ENCODE results near the gene FLT1.

FLT1 gene

DNA sequence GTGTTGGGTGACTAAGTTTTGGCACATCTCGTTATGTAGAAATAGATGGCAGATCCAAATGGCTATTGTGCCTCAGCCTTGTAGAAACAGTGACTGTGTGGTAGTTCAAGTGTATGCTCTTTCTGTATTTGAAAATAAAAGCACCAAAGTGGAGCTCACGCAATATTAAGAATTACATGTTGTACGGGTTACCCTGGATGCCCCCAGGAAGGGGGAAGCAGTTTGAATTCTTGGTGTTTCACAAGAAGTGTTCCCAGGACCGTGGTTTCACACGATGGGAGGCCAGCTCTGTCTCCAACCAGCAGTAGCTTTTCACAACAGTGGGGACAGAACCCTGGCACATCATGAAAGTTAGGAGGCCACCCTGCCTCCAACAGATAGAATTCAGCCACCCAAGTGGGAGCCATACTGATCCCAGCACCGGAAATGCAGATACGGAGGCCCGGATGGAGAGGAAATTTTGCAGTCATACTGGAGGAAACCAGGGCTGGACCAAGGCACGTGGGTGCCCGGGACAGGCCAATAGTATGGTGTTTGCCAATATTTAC, 8.9 kb downstream of the FLT1 start:
- DNase-seq, result no peak

DNA sequence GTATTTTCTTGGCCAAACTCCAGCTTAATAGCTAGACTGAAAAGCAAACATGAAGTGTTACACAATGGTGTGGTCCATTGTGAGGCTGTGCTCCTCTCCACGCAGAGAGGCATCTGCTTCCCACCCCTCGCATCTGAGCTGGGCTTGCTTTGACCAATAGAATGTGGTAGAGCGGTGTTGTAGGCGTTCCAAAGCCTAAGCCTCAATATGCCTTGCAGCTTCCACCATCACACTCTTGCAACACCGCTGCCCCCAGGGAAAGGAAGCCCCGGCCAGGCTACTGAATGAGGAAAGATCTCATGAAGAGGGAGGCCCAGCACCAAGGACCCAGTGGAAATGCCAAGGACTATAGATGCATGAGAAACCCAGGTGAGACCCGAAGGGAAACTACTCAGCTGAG, 9.4 kb downstream of the FLT1 start:
- no peak for DNase-seq

DNA sequence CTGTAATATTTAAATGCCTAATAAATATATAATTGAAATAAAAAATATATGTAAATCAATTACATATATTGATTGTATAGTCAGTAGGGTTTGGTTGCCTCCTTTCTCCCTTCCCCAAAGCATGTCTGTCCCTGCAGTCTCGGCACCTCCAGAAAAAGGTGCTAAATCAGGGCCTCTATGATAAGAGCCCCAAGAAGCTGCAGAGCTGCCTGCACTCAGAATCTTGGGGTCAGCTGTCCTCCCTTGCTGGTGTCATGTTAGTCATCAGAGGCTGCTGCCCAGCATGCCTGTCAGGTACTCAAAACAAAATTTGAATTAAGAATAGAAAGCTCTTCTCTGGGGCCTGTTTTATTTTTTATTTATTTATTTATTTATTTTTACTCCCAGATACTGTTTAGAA, 9.8 kb downstream of the FLT1 start:
- no peak for DNase-seq

DNA sequence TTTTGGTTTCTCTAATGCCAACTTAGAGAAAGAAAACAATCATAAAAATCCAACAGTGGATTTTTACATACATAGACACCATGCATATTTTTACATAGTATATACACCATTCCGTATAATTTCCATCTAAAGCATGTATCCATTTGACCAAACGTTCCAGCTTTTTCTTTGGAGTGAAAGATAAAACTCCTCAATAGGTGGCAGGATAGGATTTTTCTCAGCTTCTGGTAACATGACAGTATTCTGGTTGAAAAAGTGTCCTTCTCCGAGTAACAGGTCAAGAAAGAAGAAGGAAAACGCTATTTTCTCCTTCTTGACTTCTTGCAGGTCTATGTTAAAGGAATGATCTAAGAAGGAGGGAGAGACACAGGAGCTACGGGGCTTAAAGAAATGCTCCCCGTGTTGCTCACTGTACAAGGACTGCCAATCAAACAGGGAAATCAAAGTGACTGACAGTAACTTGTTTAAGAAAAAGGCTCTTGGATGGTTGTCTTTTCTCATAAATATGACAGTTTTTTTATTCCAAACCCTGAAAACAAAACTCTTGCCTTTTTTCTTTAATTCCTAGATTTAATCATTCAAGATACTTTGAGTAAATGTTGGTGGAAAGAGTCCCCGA, 11.5 kb downstream of the FLT1 start:
- DNase-seq, result no peak

DNA sequence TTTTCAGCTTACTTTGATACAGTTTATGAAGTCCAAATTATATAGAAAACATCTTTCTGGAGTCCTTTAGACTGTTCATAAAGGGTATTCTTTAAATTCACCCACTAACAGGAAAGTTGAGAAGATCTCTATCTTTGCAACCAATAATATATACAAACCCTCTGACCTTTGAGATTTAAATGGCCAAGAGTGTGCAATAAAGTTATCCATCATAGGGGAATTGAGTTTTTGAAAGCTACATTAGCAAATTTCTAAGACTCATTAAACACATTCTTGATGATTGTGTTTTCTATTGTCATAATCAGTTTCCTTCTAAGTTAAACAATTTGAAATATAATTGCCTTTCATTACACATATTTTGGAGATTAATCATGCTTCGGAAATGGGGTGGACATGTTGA, 15.9 kb downstream of the FLT1 start:
- no peak for DNase-seq

DNA sequence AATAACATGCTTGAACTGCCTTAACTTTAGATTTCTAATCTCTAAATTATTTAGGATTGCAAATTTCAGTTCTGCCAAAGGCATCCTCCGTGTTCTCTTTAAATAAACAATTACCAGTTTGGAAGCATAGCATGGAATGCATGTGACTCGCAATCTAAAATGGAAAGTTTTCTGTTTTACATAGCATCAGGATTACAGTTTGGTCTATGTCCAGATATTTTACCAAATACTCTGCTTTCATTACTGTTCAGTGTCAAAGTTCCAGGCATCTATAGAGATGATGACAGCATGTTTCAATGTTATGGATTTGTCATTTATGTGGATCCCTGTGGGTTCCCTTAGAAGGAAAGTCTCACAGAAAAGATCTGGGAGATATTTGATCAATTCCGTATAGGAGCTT, 16.8 kb downstream of the FLT1 start:
- no peak for DNase-seq

DNA sequence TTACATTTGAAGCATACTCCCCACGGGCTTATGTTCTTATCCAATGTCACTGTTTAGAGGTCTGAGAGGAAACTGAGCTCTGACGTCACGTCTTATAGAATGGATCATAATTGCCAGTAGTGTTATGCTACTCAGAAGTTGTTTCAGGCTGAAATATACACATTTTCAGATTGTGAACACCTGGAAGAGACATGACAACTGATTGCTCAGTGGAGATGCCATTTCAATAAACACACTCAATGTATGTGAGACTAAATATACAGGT, 17.3 kb downstream of the FLT1 start:
- DNase-seq, result no peak

DNA sequence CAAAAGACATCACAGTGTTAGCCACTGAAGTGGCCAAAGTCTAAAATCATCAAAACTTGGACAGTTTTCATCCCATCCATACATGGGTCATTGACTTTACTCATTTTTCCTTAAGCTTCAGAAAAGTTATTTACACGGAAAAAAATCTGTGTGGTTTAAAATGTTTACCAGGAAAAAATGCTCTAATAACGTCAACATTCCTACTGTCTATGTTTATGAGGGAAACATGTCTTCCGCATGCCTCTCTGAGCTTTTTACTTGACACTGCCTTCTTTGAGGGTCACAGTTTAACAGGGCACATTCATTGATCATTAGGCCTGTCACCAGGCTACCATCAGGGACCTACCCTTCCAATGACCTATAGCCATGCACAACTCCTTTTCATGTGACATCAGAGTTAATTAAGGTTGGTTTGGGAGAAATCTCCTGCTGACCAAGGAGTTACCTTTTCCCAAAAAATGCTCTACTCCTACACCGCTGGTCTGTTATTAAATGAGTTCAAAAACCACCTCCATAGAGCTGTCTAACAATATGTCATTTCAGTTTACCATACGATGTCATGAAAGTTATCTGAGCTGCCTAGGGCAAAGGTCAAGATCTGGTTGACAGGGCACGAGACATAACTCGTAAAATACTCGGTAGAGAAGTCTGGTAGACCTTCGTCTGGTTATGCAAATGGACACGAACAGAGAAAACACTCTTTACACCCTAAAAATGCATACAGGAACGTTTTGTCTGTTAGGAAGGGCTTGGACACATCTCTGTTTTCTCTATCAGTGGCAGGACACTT, 17.8 kb downstream of the FLT1 start:
- DNase-seq, result no peak

DNA sequence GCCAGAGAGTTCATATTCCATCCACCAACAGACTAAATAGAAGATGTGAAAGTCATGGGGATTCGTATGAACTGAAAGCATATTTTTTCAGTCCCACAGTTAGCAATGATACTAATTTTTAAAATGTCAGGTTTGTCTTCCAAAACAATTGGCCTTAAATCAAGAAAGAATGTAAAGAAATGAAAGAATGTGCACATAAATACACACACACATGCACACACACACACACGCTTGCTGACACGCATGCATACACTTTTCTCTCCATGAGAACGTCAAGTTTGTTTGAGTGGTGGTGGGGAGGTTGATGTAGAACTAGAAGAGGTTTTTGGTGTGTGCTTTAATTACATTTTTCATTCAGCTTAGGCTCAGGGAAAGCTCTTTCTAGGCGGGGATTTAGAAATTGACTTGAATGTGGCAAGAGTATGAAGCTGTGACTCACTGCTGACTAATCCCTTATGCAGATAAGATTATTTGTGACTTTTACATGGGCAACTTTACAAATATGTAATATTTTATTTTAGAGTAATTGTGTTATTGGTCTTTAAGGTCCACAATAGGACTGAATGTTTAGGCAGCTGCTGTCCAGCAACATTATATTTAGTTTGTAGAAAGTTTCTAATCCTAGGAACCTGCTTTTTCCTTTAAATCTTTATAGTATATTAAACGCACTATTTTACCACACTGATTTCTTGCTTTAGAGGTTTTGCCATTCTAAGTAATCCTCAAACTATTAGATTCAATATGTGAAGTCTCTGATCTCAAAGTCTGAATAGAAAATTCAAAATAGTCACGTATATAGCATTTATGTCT, 18.8 kb downstream of the FLT1 start:
- no peak for DNase-seq

DNA sequence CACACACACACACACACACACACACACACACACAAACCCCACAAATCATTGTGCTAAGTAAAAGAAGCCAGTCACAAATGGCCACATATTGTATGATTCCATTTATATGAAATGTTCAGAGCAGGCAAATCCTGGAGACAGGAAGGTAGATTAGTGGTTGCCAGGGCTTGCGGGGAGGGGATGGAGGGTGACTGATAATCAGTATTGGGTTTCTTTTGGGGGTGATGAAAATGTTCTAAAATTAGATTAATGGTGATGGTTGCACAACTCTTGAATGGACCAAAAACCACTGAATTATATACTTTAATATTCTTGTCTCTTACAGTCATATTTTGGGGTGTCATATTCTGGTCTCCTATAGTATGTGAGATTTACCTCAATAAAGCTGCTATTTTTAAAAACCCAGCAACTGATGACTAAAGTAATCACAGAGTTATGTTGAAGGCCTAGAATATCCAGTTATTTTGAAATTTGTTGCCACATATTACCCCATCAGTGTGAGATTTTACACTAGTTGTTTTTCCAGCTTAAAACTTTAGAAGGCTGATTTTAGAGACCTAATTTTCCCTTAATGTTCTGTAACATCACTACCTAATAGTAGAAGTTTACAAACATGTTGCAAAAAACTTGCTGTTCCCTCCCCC, 20.3 kb downstream of the FLT1 start:
- no peak for DNase-seq

DNA sequence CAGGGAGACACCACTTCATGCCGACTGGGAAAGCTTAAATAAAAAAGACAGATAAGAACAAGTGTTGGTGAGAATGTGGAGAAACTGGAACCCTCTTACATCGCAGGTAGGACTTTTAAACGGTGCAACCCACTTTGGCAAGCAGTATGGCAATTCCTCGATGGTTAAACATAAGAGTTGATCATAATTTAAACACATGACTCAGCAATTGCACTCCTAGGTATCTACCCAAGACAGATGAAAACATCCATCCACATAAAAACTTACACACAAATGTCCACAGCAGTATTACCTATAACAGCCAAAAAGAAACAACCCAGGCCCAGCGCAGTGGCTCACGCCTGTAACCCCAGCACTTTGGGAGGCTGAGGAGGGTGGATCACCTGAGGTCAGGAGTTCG, 21.9 kb downstream of the FLT1 start:
- no peak for DNase-seq

DNA sequence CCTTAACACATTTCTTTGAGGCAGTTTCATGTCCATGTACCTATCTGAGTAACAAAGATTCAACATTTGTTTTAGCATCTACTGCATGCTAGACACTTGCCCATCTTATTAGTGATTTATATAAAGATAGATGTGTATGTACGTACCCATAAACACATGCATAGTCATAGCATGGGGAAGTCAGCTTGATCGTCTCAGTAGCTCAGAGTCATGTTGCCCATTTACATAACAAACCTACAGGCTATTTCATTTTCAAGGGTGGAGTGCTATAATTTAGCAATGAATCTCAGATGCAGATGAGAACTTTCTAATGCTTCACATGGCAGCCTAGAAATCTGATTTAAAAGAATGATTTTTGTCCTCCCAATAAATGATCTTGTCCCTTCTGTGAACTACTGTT, 23.5 kb downstream of the FLT1 start:
- no peak for DNase-seq

DNA sequence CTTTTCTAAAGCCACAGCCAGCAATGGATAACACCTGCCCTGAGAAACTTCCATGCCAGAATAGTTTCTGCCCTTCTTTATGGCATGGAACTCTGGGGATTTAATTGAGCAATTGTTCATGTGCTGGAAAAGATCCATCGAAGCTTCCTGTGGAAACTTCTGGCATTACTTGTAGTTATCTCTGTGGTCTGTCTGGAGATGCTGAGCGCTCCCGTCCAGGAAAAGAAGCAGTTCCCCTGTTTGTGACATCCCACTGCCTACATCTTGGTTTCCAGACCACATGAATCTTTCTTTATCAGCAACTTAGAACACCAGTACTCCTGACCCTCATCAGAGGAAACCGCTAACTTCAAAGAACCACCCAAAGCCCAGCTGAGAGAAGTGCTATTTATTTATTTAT, 24.6 kb downstream of the FLT1 start:
- no peak for DNase-seq

DNA sequence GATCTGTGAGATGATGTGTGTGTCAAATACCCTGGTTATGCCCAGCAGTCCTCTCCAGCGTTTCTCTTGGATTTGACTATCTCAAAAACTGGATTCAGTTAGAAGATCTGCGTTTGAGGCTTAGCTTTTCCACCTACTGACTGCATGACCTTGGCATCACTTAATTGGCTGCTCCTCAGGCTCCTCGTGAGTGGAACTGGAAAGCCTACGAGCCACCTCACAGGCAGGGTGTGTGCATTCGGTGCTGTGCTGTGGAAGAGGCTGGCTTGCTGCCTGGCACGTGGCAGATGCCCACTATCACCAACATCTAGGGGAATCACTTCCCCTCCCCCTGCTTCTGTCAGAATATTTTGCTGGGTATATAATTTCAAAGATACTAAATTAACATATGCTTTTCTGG, 25.6 kb downstream of the FLT1 start:
- DNase-seq, result no peak

DNA sequence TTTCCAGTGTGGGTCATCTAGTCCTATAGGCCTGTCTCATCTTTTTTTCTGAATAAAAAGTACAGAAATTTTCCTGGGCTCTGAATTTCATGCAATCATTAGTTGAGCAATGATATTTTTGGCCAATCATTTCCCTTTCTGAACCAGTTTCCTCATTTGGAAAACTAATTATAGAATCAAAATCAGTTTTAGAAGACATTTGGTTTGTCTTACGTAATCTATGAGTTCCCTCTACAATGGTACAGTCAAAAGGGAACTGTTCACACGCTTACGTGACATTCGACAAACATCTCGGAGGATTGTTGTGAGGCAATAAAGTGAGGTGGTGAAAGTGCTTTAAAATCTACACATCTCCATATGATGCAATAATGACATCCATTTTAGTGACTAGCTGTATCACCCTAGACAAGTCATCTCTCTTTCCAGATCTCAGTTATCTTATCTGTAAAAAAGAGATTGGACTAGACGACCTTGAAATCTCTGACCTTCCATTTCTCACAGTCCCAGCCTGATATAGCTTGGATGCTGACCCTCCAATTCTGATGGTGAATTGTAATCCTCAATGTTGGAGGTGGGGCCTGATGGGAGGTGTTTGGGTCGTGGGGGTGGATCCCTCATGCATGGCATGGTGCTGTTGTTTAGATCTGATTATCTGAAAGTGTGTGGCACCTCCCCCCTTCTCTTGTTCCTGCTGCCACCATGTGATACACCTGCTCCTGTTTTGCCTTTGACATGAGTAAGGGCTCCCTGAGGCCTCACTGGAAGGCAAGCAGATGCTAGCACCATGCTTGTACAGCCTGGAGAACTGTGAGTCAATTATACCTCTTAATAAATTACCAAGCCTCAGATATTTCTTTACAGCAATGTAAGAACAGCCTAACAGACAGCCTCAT, 26.7 kb downstream of the FLT1 start:
- DNase-seq, result peak; percentile 14

DNA sequence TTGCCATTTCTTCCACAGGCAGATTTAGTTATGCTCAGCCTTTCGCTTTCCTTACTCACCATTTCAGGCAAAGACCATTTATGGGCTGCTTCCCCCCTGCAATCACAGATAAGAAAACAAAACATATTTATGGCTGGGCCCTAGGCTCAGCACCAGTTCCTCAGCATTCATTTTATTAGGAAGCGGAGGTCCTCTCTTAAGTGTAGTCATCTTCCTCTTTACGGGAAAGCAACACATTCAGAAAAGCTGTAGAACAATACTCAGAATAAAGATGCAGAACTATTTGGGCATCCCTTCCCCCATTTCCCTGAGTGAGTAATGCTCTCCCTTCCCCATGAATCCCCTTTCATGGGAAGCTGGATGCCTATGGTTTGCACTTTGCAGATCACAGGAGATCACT, 27.9 kb downstream of the FLT1 start:
- no peak for DNase-seq

DNA sequence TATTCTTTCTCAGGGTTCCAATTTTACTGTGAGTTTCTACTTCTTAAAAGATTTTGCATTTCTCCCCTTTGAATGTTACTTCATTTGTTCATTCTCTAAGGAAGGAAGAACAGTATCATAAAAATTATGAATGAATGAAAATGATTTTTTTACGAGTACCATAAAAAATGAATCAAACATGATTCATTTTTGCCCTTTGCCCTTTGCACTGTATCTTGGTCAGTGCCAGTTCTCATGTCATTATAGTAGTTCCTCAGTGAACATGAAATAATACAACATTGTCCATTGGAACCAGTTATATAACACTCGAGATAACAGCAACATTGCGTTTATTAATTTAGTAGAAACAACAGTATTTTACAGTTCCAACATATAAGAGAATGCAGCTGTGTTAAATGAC, 28.8 kb downstream of the FLT1 start:
- DNase-seq, result no peak

DNA sequence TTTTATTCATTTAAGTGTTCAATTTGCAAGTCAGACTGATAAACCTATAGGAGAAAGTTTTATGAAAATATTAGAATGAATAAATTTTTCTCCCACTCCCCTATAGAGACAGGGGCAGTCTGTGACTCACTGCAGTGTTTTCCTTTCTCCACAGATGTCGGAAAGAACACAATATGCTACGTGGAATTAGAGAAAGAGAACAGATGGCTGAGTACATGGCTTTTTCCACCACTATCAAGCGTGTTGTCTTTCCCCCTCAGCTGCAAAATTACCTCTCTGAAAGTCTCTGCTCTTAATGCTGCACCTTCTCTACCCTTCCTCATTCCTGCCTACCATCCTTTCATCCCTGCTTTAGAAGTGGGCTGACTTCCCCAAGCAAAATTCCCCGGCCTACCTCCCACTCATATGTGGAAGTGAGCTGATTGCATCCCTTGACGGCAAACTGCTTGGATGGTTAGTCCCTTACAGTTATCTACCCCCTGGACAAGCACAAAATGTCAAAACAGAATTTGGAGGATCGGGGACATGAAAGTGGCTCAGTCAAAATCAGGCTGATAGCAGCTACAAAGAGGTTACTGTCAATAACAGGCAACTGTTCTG, 30.0 kb downstream of the FLT1 start:
- peak; percentile 75 for DNase-seq

DNA sequence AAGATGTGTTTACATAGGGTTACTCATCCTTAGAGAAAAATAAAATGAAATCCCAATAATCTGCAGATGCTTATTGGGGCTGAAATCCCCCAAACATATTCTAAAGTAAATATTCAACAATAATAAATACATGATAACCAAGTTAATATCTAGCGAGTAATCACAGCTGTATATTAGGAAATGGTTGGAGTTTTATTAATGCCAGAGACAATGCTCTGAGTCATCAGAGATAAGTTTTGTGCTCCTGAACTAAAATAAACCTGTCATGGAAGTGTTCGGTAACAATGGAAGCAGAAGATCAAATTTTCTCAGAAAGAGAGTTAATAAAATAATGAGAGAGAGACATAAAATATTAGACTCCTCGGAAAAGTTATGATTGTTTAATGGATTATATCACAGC, 31.4 kb downstream of the FLT1 start:
- DNase-seq, result no peak

DNA sequence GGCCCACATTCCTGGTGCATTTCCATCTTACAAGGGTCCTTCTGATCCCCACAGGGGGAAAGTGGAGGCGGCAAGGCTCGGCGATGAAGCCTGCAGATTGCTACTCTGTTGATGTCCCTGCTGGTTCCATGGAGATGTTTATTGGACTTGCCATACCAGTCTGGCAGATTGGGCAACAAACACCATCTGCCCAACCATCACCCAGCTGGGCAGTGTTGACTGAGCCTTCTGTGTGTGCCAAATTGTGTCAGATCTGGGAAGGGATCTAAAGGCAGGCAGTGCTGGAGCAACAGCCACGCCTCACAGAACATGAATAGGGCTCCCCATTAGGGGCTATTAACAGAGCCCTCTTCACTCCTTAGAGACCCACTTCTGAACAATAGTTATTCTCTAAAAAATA, 35.0 kb downstream of the FLT1 start:
- DNase-seq, result peak; percentile 87

DNA sequence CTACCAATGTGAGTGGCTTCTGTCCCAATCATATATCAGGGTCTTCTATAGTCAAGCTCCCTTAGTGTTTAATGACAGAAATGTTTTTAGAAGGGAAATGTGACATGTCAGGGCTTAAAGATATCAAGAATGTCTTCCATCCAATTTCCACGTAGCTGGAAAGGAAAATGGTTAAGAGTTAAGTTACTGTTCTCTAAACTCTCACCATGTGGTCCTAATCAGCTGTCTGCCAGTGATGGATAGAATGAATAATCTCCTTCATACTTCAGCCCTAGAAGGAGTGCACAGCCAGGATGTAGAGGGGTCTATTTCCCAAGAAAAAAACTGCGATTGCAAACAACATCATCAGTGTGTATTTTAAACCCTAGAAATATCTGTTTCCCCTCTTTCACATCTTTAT, 36.3 kb downstream of the FLT1 start:
- no peak for DNase-seq

DNA sequence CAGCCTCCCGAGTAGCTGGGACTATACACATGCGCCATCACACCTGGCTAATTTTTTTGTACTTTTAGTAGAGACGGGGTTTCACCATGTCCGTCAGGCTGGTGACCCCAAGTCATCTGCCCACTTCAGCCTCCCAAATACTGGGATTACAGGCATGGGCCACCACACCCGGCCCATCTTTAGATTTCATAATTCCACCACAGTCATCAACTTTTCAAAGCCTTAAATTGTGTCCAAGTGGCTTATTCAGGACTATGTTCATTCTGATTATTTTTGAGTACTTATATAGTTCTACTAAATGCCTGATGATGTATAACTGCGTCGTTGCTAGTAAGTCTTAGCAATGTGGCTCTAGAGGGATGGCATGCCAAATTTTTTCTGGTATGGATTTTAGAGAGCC, 36.9 kb downstream of the FLT1 start:
- DNase-seq, result no peak
